Brain microvascular endothelial cell (primary cell): ENCODE results near the gene ZIC1.

Experiments
- DNase-seq: peaks from one replicate; pipeline ENCODE4 v3.0.0-alpha.2; 2020
- H3K27ac ChIP-seq: fragments of 250-450 bp; sonication (Bioruptor Pico); 2 replicates; pipeline ENCODE4 v1.5.1; 2020; ENCODE audit warnings: mild to moderate bottlenecking, moderate library complexity
- H3K27me3 ChIP-seq: fragments of 250-450 bp; sonication (Bioruptor Pico); replicated peaks from 2 replicates; pipeline ENCODE4 v1.5.1; 2020; ENCODE audit warnings: mild to moderate bottlenecking
- H3K36me3 ChIP-seq: fragments of 250-450 bp; sonication (Bioruptor Pico); replicated peaks from 2 replicates; pipeline ENCODE4 v1.5.1; 2020; ENCODE audit warnings: mild to moderate bottlenecking
- H3K4me3 ChIP-seq: 2 replicates; pipeline ENCODE4 v1.5.1; 2011; ENCODE audit warnings: low read depth, mild to moderate bottlenecking, control low read depth, low read length, moderate library complexity
- in situ Hi-C: cut with HindIII; loops from 2 replicates; pipeline ENCODE4 v1.10.0; 2017; ENCODE audit warnings: low sequenced_read_pairs, low pct_ligation_motif_present
- TF ChIP-seq, protein P1 (sequence below): IDR thresholded peaks from 2 replicates; pipeline ENCODE4 v1.5.1; 2011; ENCODE audit warnings: low read depth, mild to moderate bottlenecking, moderate library complexity, low read length, control low read depth, inconsistent platforms; ENCODE audit errors: missing control alignments

ZIC1 gene

DNA sequence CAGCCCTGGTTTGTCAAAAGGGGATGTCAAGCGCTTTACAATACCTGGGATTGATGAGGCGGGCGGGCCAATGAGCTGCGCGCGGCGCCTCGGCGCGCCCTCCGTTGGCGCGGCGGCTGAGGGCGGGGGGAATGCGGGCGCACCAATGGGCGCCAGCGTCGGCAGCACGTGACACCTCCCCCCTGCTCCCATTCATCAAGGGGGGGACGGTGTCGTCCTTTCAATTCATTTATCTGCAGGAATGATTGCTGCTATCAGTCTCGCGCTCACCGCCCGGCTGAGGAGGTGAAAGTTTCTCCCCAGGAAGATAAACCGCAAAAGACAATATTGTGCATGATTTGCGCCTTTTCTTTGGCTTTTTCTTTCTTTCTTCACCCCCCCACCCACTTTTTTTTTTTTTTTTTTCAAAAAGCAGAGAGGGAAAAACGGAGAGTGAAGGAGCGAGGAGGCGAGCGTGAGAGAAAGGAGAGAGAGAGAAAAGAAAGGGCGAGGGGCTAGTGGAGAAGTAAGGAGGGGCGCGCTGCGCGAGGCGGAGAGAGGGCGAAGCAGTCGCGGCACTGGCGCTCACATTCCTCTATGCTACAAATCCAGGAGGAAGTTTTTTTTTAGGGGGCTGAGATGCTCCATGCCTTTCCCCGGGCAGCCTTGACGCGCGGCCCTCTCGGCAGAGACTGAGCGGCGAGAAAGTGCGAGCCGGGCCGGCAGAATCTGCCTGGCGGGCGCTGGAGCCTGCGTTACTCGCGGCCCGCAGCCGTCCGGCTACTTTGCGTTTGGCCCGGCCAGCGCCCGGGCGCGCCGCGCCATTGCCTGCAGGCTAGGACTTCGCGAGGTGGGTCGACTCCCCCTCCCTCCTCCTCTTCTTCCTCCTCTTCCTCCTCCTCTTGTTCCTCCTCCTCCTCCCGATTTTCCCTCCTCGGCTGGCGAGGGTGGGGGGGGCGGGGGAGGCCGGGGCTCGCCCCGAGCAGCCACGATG is at the start of gene ZIC1:
Gene ZIC1, plus strand, starts transcription at position 223 of the 973 bp plus-strand sequence. Its CDS starts 748 bp downstream, at position 971.
- no peaks in the 10 kb centered on the region for H3K27me3 ChIP-seq
- peaks cover 6% of the 10 kb centered on the region for H3K36me3 ChIP-seq
- peak within 1 kb of the TSS; percentile 72 for H3K4me3 ChIP-seq
- DNase-seq = peak; percentile 86
- in situ Hi-C loops = loop anchor here (25.0 kb wide), 1 partner anchor 678 kb away; no protein-coding TSS in a partner anchor
- peak within 1 kb of the TSS; percentile 85 for H3K27ac ChIP-seq
- TF ChIP-seq, protein P1, sequence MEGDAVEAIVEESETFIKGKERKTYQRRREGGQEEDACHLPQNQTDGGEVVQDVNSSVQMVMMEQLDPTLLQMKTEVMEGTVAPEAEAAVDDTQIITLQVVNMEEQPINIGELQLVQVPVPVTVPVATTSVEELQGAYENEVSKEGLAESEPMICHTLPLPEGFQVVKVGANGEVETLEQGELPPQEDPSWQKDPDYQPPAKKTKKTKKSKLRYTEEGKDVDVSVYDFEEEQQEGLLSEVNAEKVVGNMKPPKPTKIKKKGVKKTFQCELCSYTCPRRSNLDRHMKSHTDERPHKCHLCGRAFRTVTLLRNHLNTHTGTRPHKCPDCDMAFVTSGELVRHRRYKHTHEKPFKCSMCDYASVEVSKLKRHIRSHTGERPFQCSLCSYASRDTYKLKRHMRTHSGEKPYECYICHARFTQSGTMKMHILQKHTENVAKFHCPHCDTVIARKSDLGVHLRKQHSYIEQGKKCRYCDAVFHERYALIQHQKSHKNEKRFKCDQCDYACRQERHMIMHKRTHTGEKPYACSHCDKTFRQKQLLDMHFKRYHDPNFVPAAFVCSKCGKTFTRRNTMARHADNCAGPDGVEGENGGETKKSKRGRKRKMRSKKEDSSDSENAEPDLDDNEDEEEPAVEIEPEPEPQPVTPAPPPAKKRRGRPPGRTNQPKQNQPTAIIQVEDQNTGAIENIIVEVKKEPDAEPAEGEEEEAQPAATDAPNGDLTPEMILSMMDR = no peak

DNA sequence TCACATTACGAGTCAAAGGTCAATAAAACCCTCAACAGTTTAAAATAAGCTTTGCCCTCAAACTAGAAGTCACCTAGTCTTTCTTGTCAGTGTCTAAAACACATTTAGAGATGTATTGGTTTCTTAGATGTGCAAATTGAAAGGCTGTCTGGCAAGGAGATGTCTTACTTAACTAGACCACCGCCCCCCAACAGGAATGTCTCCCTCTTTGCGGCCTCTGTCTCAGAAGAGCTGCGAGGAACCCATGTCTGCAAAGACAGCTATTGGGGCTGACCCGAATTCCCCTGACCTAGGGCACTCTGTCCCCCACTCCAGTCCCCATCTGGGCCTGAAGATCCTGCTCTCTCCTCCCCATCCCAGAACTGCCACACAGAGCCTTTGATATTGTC is 49.1 kb upstream of the ZIC1 start:
- TF ChIP-seq, protein P1 = no peak
- no peaks in the 10 kb centered on the region for H3K36me3 ChIP-seq
- in situ Hi-C loops = no loop called here
- H3K4me3 ChIP-seq = no peak overlapping the region
- DNase-seq = no peak
- no peak overlapping the region for H3K27ac ChIP-seq
- no peaks in the 10 kb centered on the region for H3K27me3 ChIP-seq

DNA sequence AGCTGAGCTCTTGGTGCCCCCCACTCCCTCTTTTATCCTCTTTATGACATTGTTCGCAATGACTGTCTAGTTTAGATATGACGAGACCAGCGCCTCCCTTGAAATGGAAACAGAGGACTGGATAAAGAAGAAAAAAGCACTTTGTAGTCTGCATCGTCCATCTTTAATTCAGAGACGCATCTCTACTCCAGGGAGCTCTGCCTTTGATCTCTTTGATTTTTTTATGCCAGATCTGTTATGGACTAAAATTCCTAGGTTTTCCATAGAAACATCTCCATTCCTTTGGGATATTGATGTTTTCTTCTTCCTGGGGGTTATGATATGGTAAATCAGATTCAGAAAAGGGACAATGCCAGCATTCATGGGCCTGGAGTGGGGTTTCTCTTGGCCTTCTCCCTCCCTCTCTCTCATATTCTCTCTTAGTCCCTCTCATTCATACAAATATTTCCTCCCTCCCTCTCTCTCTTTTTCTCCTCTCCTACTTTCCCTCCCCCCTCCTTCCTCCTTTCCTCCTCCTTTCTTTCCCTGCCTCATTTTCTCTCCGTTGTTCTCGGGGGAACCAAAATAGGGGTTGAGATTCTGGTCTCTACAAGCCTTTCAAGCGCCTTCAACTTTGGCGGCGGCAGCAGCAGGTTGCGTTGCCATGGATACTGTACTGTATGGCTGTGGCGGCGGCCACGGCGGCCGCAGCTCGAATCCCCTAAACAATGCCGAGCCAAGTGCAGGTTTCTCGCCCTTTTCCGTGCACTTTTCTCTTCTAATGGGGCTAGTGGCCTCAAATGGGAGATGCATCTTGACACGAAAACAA is 48.3 kb upstream of the ZIC1 start:
- Histone ChIP-seq H3K27ac (no peak overlapping the region), H3K36me3 (no peaks in the 10 kb centered on the region), H3K27me3 (no peaks in the 10 kb centered on the region), H3K4me3 (peak overlapping the region; percentile 27)
- DNase-seq = peak; percentile 28
- TF ChIP-seq, protein P1 = no peak
- in situ Hi-C loops = no loop called here

DNA sequence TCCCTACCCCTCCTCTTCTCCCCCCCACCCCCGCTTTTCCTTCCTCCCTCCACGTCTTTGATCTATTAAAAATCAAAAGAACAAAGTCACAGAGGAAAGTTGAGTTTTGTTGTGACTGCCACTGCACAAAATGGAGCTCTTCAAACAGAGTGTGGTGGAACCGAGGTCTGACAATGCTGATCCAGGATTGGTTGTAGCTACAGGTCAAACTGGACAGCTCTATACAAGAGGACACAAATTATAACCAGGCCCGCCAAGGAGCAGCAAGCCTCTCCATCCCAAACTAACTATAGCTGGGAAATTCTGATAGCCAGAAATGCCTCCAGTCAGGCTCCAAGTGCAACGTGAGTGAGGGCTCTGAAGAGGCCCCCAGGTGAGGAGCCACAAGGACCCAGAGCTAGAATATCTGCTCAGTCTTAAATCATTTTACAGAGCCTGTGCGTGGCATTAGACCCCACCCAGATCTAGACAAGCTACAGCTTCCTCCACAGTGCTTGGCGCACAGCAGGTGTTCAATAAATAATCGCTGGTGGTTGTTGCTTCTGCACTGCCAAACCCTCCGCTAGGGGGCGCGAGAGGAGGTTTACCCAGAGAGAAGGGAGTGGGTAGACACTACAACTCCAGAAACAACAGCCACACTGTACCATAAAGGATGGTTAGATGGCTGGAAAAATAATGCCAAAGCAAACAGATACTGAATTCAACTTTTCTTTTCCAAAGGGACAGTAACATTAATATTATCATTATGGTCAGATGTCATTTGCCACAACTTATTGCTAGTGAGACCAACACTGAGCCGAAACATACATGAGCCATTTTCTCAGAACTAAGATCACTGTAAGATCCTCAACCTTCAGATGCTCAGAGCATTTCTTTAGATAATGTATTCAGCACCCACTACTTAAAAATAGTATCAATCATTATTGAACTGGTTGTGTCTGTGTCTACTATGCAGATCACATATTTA is 47.4 kb upstream of the ZIC1 start:
- no peaks in the 10 kb centered on the region for H3K27me3 ChIP-seq
- H3K36me3 ChIP-seq = no peaks in the 10 kb centered on the region
- peak overlapping the region; percentile 27 for H3K4me3 ChIP-seq
- TF ChIP-seq, protein P1 = peak; percentile 76
- H3K27ac ChIP-seq = no peak overlapping the region
- peak; percentile 16 for DNase-seq
- in situ Hi-C loops = no loop called here

GRCh38 chr3:147364771-147365170 is 44.4 kb upstream of the ZIC1 start:
- H3K36me3 ChIP-seq = no peaks in the 10 kb centered on the region
- no peak for DNase-seq
- no peak overlapping the region for H3K27ac ChIP-seq
- H3K4me3 ChIP-seq = no peak overlapping the region
- peaks cover 6% of the 10 kb centered on the region for H3K27me3 ChIP-seq
- in situ Hi-C loops = no loop called here
- TF ChIP-seq, protein P1 = no peak
